ENCODE results near the gene CHD9. TPM values are rescaled to one million over a fixed set of nuclear protein-coding genes. Genes with fewer than 3 reads are reported as not detected.
"Not testable (repeated sequence)": the region's sequence is repeated elsewhere in the genome, so short reads cannot be mapped to it uniquely, and the experiment has no call there.

Gene CHD9, protein sequence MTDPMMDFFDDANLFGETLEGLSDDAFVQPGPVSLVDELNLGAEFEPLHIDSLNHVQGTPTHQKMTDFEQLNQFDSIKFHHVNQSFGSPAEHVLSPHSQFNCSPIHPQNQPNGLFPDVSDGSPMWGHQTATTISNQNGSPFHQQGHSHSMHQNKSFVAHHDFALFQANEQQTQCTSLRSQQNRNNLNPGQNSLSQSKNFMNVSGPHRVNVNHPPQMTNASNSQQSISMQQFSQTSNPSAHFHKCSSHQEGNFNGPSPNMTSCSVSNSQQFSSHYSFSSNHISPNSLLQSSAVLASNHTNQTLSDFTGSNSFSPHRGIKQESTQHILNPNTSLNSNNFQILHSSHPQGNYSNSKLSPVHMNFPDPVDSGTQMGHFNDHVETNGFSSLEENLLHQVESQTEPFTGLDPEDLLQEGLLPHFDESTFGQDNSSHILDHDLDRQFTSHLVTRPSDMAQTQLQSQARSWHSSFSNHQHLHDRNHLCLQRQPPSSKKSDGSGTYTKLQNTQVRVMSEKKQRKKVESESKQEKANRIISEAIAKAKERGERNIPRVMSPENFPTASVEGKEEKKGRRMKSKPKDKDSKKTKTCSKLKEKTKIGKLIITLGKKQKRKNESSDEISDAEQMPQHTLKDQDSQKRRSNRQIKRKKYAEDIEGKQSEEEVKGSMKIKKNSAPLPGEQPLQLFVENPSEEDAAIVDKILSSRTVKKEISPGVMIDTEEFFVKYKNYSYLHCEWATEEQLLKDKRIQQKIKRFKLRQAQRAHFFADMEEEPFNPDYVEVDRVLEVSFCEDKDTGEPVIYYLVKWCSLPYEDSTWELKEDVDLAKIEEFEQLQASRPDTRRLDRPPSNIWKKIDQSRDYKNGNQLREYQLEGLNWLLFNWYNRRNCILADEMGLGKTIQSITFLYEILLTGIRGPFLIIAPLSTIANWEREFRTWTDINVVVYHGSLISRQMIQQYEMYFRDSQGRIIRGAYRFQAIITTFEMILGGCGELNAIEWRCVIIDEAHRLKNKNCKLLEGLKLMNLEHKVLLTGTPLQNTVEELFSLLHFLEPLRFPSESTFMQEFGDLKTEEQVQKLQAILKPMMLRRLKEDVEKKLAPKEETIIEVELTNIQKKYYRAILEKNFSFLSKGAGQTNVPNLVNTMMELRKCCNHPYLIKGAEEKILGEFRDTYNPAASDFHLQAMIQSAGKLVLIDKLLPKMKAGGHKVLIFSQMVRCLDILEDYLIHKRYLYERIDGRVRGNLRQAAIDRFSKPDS (N-terminal part only)
- 12.1 and 15.8 TPM in 2 replicates for total RNA-seq (2014; rRNA removed; shearing (Covaris generic))

DNA sequence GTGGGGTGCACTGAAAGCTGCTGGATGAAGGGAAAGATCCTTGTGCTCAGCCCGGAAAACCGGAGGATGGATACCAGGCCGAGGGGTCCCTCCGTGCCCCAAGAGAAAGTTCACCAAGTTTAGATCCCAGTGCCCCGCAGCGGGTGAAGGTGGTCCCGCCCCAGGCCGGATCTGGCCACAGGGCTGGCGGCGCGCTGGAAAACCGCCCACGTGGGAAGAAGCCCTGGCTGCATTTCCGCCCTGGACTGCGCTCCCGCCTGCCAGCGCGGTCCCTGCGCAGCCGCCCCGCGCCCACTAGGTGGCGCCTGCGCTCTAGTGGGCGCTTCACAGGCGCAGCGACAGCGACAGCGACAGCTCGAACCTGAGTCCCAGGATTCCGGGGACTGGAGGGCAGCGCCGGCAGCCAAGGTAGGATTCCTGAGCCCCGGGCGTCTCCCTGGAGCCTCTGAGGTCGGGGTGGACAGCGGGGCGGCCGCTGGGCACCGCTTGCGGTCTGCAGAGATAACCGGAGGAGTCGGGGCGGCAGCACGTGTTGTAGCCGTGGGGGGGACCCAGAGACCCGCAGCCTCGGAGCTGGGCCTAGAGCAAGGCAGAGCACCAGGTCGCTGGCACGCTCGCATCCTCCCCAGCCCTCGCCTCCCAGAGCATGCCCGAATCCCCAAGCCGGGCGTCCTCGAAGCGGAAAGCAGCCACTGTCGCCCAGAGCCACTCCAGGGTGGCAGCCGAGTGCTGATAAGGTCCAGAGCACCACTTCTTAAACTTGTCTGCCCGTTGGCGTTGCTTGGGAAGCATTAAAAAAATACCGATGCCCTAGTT is at the start of gene CHD9:
TSS of gene CHD9 (plus strand) at position 322 of the 816 bp plus-strand sequence. CDS start 101,099 bp downstream, outside the sequence.
- DNase-seq (ENCODE audit: low spot score) = peak; percentile 78

- DNase-seq (ENCODE audit: low spot score) = no peak
Observed at GRCh38 chr16:53007095-53007494, 47.7 kb upstream of the CHD9 start.

- no peak for DNase-seq (ENCODE audit: low spot score)
Observed at GRCh38 chr16:53014287-53014686, 40.5 kb upstream of the CHD9 start.

- no peak for DNase-seq (ENCODE audit: low spot score)
Observed at GRCh38 chr16:53018834-53019416, 35.9 kb upstream of the CHD9 start.

- peak; percentile 53 for DNase-seq (ENCODE audit: low spot score)
Observed at GRCh38 chr16:53022374-53022773, 32.4 kb upstream of the CHD9 start.

- no peak for DNase-seq (ENCODE audit: low spot score)
Observed at GRCh38 chr16:53024045-53024444, 30.7 kb upstream of the CHD9 start.

GRCh38 chr16:53029971-53030370 is 24.8 kb upstream of the CHD9 start:
- no peak for DNase-seq (ENCODE audit: low spot score)

GRCh38 chr16:53031323-53031942 is 23.4 kb upstream of the CHD9 start:
- no peak for DNase-seq (ENCODE audit: low spot score)

DNA sequence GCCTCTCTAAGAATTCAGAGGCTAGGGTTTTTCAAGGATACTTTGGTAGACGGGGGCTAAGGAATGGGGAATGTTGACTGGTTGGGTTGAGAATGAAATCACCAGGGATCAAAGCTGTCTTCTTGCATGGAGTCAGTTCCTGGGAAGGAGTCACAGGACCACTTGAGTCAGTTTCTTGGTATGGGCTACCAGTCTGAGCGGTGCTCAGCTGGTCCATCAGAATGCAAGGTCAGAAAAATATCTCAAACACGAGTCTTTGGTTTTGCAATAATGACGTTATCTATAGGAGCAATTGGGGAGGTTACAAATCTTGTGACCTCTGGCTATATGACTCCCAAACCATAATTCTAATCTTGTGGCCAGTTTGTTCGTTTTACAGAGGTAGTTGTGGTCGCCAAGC is 20.5 kb upstream of the CHD9 start:
- DNase-seq (ENCODE audit: low spot score) = no peak

GRCh38 chr16:53035176-53035942 is 19.4 kb upstream of the CHD9 start:
- DNase-seq (ENCODE audit: low spot score) = no peak

DNA sequence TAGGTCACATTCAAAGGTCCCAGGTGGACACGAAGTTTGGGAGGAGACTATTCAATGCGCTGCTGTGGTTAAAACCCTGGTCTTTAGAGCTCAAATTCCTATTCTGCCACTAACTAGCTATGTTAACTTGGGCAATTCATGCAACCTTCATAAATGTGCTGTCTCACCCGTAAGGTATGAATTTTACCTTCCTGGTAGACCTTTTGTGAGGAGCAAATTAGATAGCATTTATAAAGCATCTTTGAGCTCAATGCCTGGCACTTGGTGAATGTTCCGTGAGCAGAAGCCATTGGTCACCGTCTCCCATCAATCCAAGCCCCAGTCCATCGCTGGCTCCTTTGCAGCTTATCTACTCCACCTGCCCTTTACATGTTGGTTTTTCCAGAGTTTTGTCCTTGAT is 18.7 kb upstream of the CHD9 start:
- DNase-seq (ENCODE audit: low spot score) = no peak

GRCh38 chr16:53036711-53037110 is 18.1 kb upstream of the CHD9 start:
- DNase-seq (ENCODE audit: low spot score) = not testable (repeated sequence)

DNA sequence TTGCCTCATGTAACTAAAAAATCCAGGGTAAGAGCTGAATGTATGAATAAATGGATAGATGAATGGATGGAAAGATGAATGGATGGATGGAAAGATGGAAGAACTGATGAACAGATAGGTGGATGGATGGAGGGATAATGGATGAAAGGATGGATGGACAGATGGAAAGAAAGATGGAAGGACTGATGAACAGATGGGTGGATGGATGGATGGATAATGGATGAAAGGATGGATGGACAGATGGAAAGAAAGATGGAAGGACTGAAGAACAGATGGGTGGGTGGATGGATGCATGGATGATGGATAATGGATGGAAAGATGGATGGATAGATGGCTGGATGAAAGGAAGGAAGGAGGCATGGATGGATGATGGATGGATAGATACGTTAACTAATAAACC is 14.0 kb upstream of the CHD9 start:
- DNase-seq (ENCODE audit: low spot score) = no peak

DNA sequence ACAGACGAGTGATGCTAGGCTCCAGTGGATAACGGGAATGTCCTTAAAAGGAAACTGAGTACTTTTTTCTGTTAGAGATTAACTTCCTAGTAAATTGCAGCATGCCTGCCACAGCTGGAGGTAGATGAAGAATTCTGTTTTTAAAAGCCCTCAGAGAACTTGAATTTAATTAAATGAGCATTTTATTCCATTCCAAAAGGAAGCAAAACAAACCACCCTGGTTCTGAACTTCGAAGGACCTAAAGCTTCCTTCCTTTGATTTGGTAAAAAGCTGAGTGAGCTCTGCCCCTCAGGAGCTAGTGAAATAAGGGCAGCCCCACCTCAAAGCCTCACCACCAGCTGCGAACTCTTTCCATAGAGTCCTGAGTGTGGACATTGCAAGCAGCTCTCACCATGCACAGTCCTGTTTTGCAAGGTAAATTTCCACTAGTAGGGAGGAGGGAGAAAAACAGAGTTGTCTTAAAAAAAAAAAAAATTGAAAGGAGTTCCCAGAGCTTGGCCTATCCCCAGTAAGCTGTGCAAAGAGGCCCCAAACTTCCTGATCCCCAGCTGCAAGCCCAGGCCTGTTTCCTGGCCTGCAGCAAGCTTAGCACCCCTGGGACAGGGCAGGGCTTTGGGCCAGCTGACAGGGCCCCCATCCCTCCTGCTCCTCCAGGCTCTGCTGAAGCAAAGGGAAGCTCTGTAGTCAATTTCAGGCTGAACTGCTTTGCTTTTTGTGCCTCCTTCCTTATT is 13.3 kb upstream of the CHD9 start:
- DNase-seq (ENCODE audit: low spot score) = no peak

GRCh38 chr16:53042235-53042701 is 12.5 kb upstream of the CHD9 start:
- DNase-seq (ENCODE audit: low spot score) = no peak

DNA sequence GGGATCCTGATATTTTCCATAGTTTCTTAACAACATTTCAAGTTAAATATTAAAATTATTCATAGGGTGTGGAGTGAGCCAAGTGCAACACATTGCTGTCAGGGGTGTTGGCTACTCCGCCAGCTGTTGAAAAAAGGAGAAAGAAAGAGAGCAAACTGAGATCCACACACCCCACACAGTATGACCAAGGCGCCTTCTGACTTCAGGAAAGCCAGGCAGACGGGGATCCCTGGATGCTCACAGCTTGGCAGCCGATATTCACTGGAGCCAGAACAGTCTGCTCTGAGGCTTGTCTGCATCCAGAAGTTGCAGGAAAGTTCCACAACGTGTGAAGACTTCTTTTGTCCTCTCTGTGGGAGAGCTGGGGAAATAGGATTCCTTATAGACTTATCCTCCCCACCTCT is 11.4 kb upstream of the CHD9 start:
- DNase-seq (ENCODE audit: low spot score) = no peak

DNA sequence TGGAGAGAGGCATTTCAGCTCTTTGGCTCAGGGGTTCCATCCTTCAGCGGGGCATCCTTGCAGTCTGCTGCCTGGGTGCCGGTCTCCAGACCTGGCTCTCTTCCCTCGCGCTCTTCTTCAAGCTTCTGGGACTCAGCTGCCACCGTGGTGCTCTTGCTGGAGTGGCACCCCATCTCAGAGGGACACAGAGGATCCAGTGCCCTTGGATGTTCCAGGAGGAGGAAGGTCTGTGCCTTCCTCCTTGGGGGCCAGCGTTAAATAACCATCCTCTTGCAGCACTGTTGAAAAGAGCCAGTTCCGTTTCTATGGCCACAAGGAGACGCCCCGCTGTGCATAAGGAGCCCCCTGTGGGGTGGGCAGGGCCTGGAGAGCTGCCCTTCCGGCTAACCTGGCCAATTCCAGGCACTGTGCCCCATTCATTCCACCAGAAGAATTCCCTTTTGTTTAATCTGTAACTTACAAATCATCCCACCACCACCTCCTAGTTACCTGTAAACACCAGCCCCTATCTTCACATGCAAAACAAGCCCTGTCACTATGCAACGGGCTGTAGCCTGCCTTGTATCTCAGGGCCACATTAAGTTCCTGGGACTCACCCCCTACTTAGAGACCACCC is 10.7 kb upstream of the CHD9 start:
- DNase-seq (ENCODE audit: low spot score) = no peak
